HEK293 (cell line): ENCODE data around the gene ZFYVE28.

Source experiments
- EGR2 ChIP-seq: fragments of 450-650 bp; formaldehyde crosslinking; IDR thresholded peaks from 2 replicates; pipeline ENCODE4 v1.5.1; 2016; ENCODE audit warnings: low read depth, missing biosample characterization, missing genetic modification characterization
- SP7 ChIP-seq: fragments of 450-650 bp; formaldehyde crosslinking; IDR thresholded peaks from 2 replicates; pipeline ENCODE4 v1.5.1; 2016; ENCODE audit warnings: missing biosample characterization, missing genetic modification characterization
- YY2 ChIP-seq: fragments of 450-650 bp; formaldehyde crosslinking; IDR thresholded peaks from 2 replicates; pipeline ENCODE4 v1.5.1; 2016; ENCODE audit warnings: missing biosample characterization, missing genetic modification characterization
- ZFP37 ChIP-seq: fragments of 450-650 bp; formaldehyde crosslinking; IDR thresholded peaks from 2 replicates; pipeline ENCODE4 v1.5.1; 2016; ENCODE audit warnings: missing biosample characterization, missing genetic modification characterization
- ZFP41 ChIP-seq: fragments of 450-650 bp; formaldehyde crosslinking; IDR thresholded peaks from 2 replicates; pipeline ENCODE4 v1.5.1; 2016; ENCODE audit warnings: missing biosample characterization, missing genetic modification characterization, borderline replicate concordance
- ZNF132 ChIP-seq: fragments of 450-650 bp; formaldehyde crosslinking; IDR thresholded peaks from 2 replicates; pipeline ENCODE4 v1.5.1; 2017; ENCODE audit warnings: missing biosample characterization, missing genetic modification characterization, borderline replicate concordance
- ZNF146 ChIP-seq: fragments of 450-650 bp; formaldehyde crosslinking; IDR thresholded peaks from 2 replicates; pipeline ENCODE4 v1.5.1; 2016; ENCODE audit warnings: missing biosample characterization, missing genetic modification characterization
- ZNF202 ChIP-seq: fragments of 450-650 bp; formaldehyde crosslinking; IDR thresholded peaks from 2 replicates; pipeline ENCODE4 v1.5.1; 2016; ENCODE audit warnings: missing biosample characterization, missing genetic modification characterization, borderline replicate concordance
- ZNF239 ChIP-seq: fragments of 450-650 bp; formaldehyde crosslinking; IDR thresholded peaks from 2 replicates; pipeline ENCODE4 v1.5.1; 2016; ENCODE audit warnings: missing biosample characterization, missing genetic modification characterization
- ZNF366 ChIP-seq: fragments of 450-650 bp; formaldehyde crosslinking; conservative IDR thresholded peaks from 2 replicates; pipeline ENCODE4 v1.5.1; 2016; ENCODE audit warnings: missing biosample characterization, missing genetic modification characterization
- ZNF433 ChIP-seq: fragments of 450-650 bp; formaldehyde crosslinking; IDR thresholded peaks from 2 replicates; pipeline ENCODE4 v1.5.1; 2016; ENCODE audit warnings: missing biosample characterization, missing genetic modification characterization, low read depth
- ZNF501 ChIP-seq: fragments of 450-650 bp; formaldehyde crosslinking; IDR thresholded peaks from 2 replicates; pipeline ENCODE4 v1.5.1; 2016; ENCODE audit warnings: missing biosample characterization, missing genetic modification characterization
- ZNF600 ChIP-seq: fragments of 450-650 bp; formaldehyde crosslinking; IDR thresholded peaks from 2 replicates; pipeline ENCODE4 v1.5.1; 2016; ENCODE audit warnings: missing biosample characterization, missing genetic modification characterization
- ZNF621 ChIP-seq: fragments of 450-650 bp; formaldehyde crosslinking; IDR thresholded peaks from 2 replicates; pipeline ENCODE4 v1.5.1; 2017; ENCODE audit warnings: missing biosample characterization, missing genetic modification characterization
- ZNF624 ChIP-seq: fragments of 450-650 bp; formaldehyde crosslinking; IDR thresholded peaks from 2 replicates; pipeline ENCODE4 v1.5.1; 2017; ENCODE audit warnings: missing biosample characterization, missing genetic modification characterization
- ZNF658 ChIP-seq: fragments of 450-650 bp; formaldehyde crosslinking; IDR thresholded peaks from 2 replicates; pipeline ENCODE4; 2016; ENCODE audit warnings: missing biosample characterization, missing genetic modification characterization
- ZNF670 ChIP-seq: fragments of 450-650 bp; formaldehyde crosslinking; IDR thresholded peaks from 2 replicates; pipeline ENCODE4 v1.5.1; 2016; ENCODE audit warnings: missing biosample characterization, missing genetic modification characterization, low read depth
- ZNF843 ChIP-seq: fragments of 450-650 bp; formaldehyde crosslinking; IDR thresholded peaks from 2 replicates; pipeline ENCODE4 v1.5.1; 2016; ENCODE audit warnings: missing biosample characterization, missing genetic modification characterization
- ZSCAN30 ChIP-seq: fragments of 450-650 bp; IDR thresholded peaks from 2 replicates; pipeline ENCODE4 v1.5.1; 2018; ENCODE audit warnings: missing biosample characterization, mild to moderate bottlenecking, missing genetic modification characterization, moderate library complexity
- TF ChIP-seq, protein P1 (sequence below): fragments of 450-650 bp; IDR thresholded peaks from 2 replicates; pipeline ENCODE4 v1.5.1; 2018; ENCODE audit warnings: missing biosample characterization, missing genetic modification characterization
- TF ChIP-seq, protein P2 (sequence below): fragments of 450-650 bp; formaldehyde crosslinking; IDR thresholded peaks from 2 replicates; pipeline ENCODE4 v1.5.1; 2016; ENCODE audit warnings: missing biosample characterization, missing genetic modification characterization
- TF ChIP-seq, protein P3 (sequence below): fragments of 450-650 bp; formaldehyde crosslinking; IDR thresholded peaks from 2 replicates; pipeline ENCODE4 v1.5.1; 2016; ENCODE audit warnings: missing biosample characterization, missing genetic modification characterization
- TF ChIP-seq, protein P4 (sequence below): fragments of 450-650 bp; formaldehyde crosslinking; IDR thresholded peaks from 2 replicates; pipeline ENCODE4 v1.5.1; 2017; ENCODE audit warnings: missing biosample characterization, mild to moderate bottlenecking, missing genetic modification characterization, moderate library complexity
- TF ChIP-seq, protein P5 (sequence below): IDR thresholded peaks from 2 replicates; pipeline ENCODE4 v1.6.1; 2011; ENCODE audit warnings: mild to moderate bottlenecking, low read depth, low read length, borderline replicate concordance
- TF ChIP-seq, protein P6 (sequence below): fragments of 450-650 bp; formaldehyde crosslinking; IDR thresholded peaks from 2 replicates; pipeline ENCODE4 v1.5.1; 2017; ENCODE audit warnings: missing biosample characterization, missing genetic modification characterization
- TF ChIP-seq, protein P7 (sequence below): sonication (generic); formaldehyde crosslinking; IDR thresholded peaks from 2 replicates; pipeline ENCODE4 v1.8.1; 2022; ENCODE audit warnings: mild to moderate bottlenecking, moderate library complexity, missing genetic modification reagents
- TF ChIP-seq, protein P8 (sequence below): fragments of 450-650 bp; formaldehyde crosslinking; IDR thresholded peaks from 2 replicates; pipeline ENCODE4 v1.5.1; 2016; ENCODE audit warnings: missing biosample characterization, missing genetic modification characterization

Gene ZFYVE28

DNA sequence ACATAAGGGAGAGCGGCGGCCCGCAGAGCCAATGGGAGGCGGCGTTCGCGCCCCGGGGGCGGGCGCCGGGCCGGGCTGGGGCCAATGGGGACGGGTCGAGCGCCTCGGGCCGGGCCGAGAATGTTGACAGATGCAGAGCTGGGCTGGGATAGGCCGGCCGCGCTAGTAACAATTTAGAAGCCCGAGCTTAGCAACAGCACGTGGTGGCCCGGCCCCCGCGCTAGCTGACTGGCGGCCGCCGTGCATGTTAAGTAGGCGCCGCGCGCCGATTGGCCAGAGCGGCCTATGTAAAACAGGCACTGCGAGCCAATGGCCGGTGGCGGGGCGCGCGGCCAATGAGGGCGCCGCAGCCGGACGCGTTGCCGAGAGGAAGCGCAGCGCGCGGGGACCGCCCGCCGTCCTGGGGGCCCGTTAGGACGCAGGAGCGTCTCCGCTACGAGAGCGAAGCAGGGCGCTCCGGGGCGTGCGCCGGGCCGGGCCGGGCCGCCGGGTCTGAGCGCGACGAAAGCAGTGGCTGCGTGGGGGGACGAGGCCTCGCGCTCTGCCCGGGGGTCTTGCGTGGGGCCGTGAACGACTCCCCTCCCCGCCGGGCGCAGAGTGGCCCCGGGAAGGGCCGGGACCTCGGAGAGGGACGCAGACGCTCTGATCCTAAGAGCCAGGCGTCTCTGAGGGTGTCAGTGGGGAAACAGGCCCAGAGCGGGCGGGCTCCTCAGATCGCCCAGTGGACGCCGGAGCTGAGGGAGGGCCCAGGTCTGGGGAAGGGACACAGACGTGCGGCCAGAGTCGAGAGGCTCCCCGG is 156.1 kb downstream of the ZFYVE28 start (continued):
- TF ChIP-seq, protein P1, sequence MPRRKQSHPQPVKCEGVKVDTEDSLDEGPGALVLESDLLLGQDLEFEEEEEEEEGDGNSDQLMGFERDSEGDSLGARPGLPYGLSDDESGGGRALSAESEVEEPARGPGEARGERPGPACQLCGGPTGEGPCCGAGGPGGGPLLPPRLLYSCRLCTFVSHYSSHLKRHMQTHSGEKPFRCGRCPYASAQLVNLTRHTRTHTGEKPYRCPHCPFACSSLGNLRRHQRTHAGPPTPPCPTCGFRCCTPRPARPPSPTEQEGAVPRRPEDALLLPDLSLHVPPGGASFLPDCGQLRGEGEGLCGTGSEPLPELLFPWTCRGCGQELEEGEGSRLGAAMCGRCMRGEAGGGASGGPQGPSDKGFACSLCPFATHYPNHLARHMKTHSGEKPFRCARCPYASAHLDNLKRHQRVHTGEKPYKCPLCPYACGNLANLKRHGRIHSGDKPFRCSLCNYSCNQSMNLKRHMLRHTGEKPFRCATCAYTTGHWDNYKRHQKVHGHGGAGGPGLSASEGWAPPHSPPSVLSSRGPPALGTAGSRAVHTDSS (tag by site-specific recombination), result no peak
- TF ChIP-seq ZNF202 (tag by site-specific recombination) (no peak), ZNF366 (tag by site-specific recombination) (no peak), ZNF239 (tag by site-specific recombination) (no peak), ZNF624 (no peak), ZNF658 (tag by site-specific recombination) (no peak), ZNF843 (tag by site-specific recombination) (0 out of 2 replicates have a peak, but pooled peaks have one; percentile 14), YY2 (no peak), ZFP37 (no peak), EGR2 (no peak), ZNF433 (no peak), ZNF132 (tag by site-specific recombination) (no peak), ZFP41 (tag by site-specific recombination) (no peak), ZNF501 (no peak), ZNF670 (tag by site-specific recombination) (no peak), ZNF600 (tag by site-specific recombination) (peak; percentile 40; the same call in 1 of the 2 replicates), ZNF146 (no peak), ZNF621 (tag by site-specific recombination) (no peak), SP7 (tag by site-specific recombination) (peak; percentile 39; the same call in 1 of the 2 replicates), ZSCAN30 (tag by site-specific recombination) (0 out of 2 replicates have a peak, but pooled peaks have one; percentile 50)
- TF ChIP-seq, protein P2, sequence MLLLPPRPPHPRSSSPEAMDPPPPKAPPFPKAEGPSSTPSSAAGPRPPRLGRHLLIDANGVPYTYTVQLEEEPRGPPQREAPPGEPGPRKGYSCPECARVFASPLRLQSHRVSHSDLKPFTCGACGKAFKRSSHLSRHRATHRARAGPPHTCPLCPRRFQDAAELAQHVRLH, result no peak
- TF ChIP-seq, protein P3, sequence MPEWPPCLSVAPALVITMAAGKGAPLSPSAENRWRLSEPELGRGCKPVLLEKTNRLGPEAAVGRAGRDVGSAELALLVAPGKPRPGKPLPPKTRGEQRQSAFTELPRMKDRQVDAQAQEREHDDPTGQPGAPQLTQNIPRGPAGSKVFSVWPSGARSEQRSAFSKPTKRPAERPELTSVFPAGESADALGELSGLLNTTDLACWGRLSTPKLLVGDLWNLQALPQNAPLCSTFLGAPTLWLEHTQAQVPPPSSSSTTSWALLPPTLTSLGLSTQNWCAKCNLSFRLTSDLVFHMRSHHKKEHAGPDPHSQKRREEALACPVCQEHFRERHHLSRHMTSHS (tag by site-specific recombination), result no peak
- TF ChIP-seq, protein P4, sequence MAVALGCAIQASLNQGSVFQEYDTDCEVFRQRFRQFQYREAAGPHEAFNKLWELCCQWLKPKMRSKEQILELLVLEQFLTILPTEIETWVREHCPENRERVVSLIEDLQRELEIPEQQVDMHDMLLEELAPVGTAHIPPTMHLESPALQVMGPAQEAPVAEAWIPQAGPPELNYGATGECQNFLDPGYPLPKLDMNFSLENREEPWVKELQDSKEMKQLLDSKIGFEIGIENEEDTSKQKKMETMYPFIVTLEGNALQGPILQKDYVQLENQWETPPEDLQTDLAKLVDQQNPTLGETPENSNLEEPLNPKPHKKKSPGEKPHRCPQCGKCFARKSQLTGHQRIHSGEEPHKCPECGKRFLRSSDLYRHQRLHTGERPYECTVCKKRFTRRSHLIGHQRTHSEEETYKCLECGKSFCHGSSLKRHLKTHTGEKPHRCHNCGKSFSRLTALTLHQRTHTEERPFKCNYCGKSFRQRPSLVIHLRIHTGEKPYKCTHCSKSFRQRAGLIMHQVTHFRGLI (tag by site-specific recombination), result no peak
- TF ChIP-seq, protein P5, sequence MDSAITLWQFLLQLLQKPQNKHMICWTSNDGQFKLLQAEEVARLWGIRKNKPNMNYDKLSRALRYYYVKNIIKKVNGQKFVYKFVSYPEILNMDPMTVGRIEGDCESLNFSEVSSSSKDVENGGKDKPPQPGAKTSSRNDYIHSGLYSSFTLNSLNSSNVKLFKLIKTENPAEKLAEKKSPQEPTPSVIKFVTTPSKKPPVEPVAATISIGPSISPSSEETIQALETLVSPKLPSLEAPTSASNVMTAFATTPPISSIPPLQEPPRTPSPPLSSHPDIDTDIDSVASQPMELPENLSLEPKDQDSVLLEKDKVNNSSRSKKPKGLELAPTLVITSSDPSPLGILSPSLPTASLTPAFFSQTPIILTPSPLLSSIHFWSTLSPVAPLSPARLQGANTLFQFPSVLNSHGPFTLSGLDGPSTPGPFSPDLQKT, result no peak
- TF ChIP-seq, protein P6, sequence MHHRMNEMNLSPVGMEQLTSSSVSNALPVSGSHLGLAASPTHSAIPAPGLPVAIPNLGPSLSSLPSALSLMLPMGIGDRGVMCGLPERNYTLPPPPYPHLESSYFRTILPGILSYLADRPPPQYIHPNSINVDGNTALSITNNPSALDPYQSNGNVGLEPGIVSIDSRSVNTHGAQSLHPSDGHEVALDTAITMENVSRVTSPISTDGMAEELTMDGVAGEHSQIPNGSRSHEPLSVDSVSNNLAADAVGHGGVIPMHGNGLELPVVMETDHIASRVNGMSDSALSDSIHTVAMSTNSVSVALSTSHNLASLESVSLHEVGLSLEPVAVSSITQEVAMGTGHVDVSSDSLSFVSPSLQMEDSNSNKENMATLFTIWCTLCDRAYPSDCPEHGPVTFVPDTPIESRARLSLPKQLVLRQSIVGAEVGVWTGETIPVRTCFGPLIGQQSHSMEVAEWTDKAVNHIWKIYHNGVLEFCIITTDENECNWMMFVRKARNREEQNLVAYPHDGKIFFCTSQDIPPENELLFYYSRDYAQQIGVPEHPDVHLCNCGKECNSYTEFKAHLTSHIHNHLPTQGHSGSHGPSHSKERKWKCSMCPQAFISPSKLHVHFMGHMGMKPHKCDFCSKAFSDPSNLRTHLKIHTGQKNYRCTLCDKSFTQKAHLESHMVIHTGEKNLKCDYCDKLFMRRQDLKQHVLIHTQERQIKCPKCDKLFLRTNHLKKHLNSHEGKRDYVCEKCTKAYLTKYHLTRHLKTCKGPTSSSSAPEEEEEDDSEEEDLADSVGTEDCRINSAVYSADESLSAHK, result no peak
- TF ChIP-seq, protein P7, sequence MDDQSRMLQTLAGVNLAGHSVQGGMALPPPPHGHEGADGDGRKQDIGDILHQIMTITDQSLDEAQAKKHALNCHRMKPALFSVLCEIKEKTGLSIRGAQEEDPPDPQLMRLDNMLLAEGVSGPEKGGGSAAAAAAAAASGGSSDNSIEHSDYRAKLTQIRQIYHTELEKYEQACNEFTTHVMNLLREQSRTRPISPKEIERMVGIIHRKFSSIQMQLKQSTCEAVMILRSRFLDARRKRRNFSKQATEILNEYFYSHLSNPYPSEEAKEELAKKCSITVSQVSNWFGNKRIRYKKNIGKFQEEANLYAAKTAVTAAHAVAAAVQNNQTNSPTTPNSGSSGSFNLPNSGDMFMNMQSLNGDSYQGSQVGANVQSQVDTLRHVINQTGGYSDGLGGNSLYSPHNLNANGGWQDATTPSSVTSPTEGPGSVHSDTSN (CRISPR knock-in tag), result peak; percentile 70; the same call in 1 of the 2 replicates
- TF ChIP-seq, protein P8, sequence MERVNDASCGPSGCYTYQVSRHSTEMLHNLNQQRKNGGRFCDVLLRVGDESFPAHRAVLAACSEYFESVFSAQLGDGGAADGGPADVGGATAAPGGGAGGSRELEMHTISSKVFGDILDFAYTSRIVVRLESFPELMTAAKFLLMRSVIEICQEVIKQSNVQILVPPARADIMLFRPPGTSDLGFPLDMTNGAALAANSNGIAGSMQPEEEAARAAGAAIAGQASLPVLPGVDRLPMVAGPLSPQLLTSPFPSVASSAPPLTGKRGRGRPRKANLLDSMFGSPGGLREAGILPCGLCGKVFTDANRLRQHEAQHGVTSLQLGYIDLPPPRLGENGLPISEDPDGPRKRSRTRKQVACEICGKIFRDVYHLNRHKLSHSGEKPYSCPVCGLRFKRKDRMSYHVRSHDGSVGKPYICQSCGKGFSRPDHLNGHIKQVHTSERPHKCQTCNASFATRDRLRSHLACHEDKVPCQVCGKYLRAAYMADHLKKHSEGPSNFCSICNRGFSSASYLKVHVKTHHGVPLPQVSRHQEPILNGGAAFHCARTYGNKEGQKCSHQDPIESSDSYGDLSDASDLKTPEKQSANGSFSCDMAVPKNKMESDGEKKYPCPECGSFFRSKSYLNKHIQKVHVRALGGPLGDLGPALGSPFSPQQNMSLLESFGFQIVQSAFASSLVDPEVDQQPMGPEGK (tag by site-specific recombination), result peak; percentile 37; the same call in 1 of the 2 replicates
